NCI-H2196 (cell line): Measurements from ENCODE around the gene SLC8A1.

Experiments used
- DNase-seq: peaks from one replicate; lab custom pipeline; 2025; ENCODE audit not compliant: unreplicated experiment; lab: John Stamatoyannopoulos, UW

Gene SLC8A1

GRCh38 chr2:40120957-40121356 lies 330.9 kb downstream of the SLC8A1 start:
- DNase-seq: no peak

- DNase-seq: no peak
Measured at GRCh38 chr2:40120026-40120425, 331.9 kb downstream of the SLC8A1 start.

- peak; percentile 13 for DNase-seq
Measured at GRCh38 chr2:40118622-40119021, 333.3 kb downstream of the SLC8A1 start.

DNA sequence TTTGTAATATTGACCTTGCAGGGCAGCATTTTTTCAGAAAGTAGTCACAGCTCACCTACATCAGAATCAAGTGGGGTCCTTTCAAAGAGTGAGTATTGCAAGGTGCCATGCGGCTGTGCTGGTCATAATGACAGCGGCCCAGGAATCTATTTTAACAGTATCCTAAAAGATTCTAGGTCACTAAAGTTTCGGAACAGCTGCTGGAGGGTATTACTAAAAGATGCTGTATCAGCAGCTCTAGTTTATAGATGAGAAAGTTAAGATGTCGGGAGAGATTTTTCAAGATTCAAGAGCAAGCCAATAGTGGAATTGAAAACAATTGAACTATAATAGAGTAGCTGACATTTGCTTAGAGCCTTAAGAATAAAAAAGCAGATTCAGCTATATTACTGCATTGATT lies 336.0 kb downstream of the SLC8A1 start:
- no peak for DNase-seq

GRCh38 chr2:40115348-40115747 lies 336.5 kb downstream of the SLC8A1 start:
- DNase-seq: no peak

DNA sequence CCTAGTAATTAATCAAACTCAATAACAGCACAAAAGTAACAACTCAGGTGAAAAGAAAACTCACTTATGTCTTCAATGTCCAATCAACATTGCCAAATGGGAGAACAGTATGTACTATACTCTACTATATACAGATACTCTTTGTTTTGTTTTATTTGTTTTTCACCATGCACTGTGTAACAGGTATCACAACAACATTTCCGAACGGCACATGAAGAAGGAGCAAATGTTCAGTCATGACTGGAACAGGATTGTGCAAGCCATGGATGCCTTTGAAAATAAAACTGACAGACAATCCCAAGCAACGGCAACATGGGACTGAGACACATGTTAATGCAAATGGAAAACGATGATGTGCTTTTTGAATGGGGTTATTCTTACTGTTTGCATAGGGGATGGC lies 337.9 kb downstream of the SLC8A1 start:
- DNase-seq: no peak

DNA sequence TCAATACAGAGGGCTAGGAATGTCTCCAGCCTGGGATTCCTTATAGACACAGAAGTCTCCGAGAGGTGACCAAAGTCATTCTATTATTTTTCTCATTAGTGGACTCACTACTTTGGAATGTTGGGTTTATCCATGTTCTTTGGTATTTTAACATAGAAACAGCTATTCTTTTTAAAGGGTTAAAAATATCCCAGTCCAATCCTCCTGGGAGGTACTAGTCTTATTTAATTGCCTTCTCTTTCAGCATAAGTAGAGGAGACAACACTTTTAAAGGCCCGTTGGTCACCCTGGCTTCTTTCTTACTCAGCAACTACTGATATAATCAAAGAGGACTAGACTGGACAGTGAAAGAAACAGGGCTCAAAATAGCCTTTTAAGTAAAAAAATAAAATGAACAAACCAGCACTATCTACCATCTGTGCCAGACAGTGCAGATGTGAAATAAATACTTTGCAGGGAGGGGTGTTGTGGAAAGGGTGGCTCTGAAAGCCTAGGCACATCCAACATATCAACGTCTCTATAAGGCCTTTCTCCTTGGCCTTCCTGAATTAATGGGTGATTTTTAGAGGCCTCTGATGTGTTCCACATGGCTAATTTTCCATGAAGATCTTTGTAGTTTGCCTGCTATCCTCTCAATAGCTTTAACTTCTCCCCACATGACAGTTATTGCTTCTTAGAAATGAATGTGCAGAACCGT lies 338.5 kb downstream of the SLC8A1 start:
- no peak for DNase-seq

- no peak for DNase-seq
Measured at GRCh38 chr2:40109381-40109780, 342.5 kb downstream of the SLC8A1 start.

- DNase-seq: no peak
Measured at GRCh38 chr2:40108851-40109250, 343.0 kb downstream of the SLC8A1 start.

DNA sequence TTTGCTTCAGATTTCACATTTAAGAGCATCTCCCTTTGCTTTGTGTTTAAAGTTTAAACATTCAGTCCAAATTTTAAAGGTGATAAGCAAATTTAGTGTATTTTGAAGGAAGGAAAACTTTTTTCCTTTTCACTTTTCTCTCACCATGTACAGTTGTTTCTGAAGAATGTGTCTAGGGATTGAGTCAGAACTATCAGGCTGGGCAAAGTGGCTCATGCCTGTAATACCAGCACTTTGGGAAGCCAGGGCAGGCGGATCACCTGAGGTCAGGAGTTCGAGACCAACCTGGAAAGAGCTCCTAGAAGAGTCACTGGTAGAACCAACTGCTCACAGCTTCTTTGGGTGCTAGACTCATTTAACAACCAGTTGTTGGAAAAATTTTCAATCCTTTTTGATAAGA lies 345.8 kb downstream of the SLC8A1 start:
- no peak for DNase-seq

- no peak for DNase-seq
Measured at GRCh38 chr2:40105593-40105992, 346.3 kb downstream of the SLC8A1 start.

DNA sequence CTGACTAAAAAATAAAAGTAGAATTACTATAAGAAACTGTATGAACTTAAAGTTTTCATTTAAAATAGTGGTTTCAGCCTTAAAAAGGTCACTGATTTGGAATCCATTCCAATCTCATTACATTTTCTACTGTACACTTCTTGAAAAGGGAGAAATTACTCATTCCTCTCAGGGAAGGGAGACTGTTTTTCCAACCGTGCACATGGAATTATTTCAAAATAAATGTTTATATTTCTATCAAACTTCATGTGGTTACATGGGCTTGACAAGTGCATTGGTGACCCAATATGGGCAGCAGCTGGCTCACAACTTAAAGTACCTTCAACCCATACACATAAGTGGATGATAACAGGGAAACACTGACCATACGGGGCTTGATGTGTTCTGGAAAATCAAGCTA lies 348.3 kb downstream of the SLC8A1 start:
- no peak for DNase-seq

DNA sequence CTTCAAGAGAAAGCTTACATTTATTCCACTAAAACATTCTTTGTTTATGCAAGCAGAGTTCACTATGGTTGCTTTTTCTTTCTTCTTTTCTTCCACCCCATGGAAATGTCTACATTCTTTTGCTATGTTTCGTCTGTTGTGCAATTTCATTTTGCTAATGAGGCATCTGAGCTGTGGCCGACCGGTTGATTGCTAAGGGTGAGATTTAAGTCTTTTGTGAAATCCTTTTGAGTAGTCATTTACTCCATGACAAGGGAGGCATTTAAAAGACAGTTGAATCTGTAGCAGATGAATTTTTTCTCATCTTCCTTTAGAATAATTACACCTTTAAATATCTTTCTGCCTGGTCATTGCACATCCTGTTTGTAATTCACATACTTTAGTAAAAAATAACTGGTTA lies 348.7 kb downstream of the SLC8A1 start:
- DNase-seq: no peak

- DNase-seq: no peak
Measured at GRCh38 chr2:40102447-40102846, 349.4 kb downstream of the SLC8A1 start.

DNA sequence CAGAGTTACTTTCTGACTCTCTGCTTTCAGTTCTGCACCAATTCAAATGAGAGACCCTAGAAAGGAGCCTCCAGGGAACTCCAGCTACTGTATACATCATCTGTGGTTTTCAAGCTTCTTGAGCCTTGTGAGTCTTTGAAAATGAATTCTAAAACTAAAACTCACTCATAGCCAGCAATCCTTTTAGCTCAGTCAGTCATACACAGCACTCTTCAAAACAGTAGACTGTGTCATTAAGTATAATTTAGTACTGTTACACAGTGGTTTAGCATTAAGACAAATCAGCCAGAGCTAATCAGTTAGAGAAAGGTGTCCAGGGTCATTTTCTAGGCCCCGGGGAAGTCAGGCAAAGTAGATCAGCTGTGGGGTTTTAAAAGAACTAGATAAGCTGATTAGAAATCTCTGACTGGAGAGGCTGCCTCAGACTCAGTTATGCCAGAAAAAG lies 350.7 kb downstream of the SLC8A1 start:
- no peak for DNase-seq

- no peak for DNase-seq
Measured at GRCh38 chr2:40100676-40101075, 351.2 kb downstream of the SLC8A1 start.

DNA sequence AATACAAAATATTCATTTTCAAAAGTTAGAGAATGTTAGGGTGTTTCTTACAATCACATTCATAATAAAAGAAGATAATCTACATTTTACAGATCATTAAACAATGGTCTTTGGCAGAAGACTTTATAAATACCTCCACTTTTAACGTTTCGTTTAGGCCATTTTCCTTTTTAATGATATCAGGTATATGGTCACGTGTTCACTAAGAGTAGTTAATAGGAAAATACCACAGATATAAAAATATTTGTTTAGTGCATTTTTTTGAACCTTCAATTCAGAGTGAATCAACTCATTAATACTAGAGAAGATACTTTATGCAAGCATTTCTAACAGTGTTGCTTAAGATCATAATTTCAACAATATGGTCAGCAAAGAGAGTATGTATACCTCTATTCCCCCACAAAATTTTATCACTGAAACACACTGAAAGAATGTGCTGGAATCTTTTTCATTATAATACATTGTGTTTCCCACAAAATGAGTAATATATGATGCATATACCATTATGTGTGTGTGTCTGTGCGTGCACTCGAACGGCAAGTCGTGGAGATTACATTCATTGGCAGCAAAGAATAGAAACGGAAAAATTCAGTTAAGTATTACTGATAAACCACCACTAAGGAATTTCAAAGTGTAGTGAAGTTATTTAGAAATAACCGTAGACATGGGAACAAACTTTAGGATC lies 353.0 kb downstream of the SLC8A1 start:
- no peak for DNase-seq

DNA sequence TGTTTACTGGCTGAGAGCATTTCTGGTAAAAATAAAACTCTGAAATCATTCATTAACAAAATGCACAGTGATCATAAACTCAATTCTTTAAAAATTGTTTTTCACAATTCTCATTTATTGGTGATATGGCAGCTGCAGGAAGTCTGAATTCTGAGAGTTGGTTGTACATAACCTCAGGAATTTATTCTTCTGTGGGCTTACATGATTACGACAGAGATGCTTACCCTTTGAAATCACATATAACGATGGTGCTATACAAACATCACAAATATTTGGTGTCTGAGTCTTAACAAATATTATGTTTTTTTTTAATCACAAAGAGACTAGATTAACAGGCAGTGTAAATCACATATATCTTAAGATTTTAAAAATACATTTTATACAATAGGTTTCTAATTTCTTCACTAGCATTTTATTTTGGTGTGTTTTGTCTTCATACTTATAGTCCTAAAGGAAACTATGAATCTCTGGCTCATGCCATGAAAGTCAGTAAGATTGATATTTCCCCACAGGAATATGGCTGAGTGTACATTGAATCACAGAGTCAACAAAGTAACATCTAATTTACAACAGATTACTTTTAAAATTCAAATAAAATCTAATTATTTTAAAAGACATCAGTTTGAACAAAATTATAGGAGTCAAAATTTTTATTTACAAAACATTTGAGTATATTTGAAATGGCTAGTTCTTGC lies 354.1 kb downstream of the SLC8A1 start:
- no peak for DNase-seq

- DNase-seq: no peak
Measured at GRCh38 chr2:40096360-40096759, 355.5 kb downstream of the SLC8A1 start.

GRCh38 chr2:40095000-40095399 lies 356.9 kb downstream of the SLC8A1 start:
- DNase-seq: peak; percentile 47

DNA sequence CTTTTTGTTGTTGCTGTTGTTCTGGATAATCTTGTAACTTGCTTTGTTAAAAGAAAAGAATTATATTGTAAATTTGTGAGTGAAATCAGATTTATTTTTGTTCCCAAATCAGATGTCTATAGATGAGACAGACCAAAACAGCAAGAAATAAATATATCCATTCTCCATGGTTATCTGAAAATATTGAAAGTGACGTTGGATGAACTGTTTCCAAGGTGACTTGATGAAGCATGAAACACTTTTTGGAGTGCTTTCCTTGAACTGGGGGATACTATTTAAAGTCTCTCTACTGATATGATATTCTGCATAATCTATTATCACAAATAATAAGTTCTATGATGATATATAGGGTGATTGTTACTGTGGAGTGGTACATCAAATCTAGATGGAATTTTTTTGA lies 357.4 kb downstream of the SLC8A1 start:
- DNase-seq: no peak

DNA sequence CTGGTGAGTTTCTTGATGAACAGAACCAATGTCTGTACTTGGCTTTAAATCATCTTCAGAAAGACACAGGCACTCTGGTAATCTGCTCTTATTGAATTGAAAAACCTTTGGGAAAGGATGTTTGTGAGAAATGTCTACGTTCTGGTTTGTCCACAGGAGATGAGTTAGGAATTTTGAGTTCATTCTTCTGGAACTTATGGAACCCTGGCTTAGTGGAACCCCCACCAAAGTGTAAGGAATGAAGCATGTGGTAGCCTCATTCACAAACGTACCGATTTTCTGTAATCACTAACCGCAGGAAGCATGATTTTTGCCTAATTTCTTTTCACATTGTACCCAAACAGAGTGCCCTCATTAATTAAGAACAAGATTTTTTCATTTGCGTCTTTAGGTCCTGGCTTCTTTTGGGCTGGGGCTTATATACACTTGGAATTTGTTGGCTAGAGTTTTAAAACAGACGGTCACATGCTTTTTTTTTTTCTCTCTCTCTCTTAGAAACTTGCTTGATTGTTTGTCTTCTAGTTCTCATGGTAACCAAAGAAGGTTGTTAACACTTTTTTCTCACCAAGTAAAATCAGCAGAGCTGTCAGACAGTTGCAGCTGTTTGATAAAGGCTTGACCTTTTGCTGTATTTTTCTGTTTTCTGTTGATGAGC lies 358.7 kb downstream of the SLC8A1 start:
- no peak for DNase-seq
